Mesothelial cell of epicardium (in vitro differentiated cells): Measurements from ENCODE around the gene TADA1. TPM values are rescaled to one million over a fixed set of nuclear protein-coding genes. Genes with fewer than 3 reads are reported as not detected.

Experiments used
- DNase-seq, 2 experiments: peaks; one replicate each; pipeline ENCODE4 v3.0.0; 2021; ENCODE audit warnings: low spot score in 2 of 2; ENCODE audit not compliant: unreplicated experiment in 2 of 2
- H3K27ac Mint-ChIP-seq: 2 replicates; pipeline ENCODE4 v1.8.0; 2021; ENCODE audit warnings: mixed read lengths
- H3K27me3 Mint-ChIP-seq: 2 replicates; pipeline ENCODE4 v1.8.0; 2021; ENCODE audit warnings: low read depth, mixed read lengths
- H3K36me3 Mint-ChIP-seq: 2 replicates; pipeline ENCODE4 v1.8.0; 2021; ENCODE audit warnings: mixed read lengths
- H3K4me1 Mint-ChIP-seq: 2 replicates; pipeline ENCODE4 v1.8.0; 2021; ENCODE audit warnings: mixed read lengths
- H3K4me3 Mint-ChIP-seq: 2 replicates; pipeline ENCODE4 v1.8.0; 2021; ENCODE audit warnings: mild to moderate bottlenecking, moderate library complexity, mixed read lengths
- H3K9me3 Mint-ChIP-seq: 2 replicates; pipeline ENCODE4 v1.8.0; 2021; ENCODE audit warnings: mixed read lengths
- CTCF ChIP-seq: fragments of 200-600 bp; sonication (generic); IDR thresholded peaks from one replicate; pipeline ENCODE4 v1.5.0; 2021; ENCODE audit warnings: antibody characterized with exemption; ENCODE audit not compliant: unreplicated experiment
- total RNA-seq: library from RNA; stranded (reverse); gene quantifications from 3 replicates; pipeline ENCODE4 v1.2.1, GENCODE V29; 2021

TADA1 gene
- total RNA-seq, 1 donor from 2014 or later, result 17.4 TPM

- peak overlapping the region; percentile 85 for H3K27ac Mint-ChIP-seq
- H3K27me3 Mint-ChIP-seq, result no peaks in the 10 kb centered on the region
- H3K36me3 Mint-ChIP-seq, result peaks cover 38% of the 10 kb centered on the region
- no peaks in the 10 kb centered on the region for H3K9me3 Mint-ChIP-seq
- TF ChIP-seq CTCF, result no peak
- no peak overlapping the region for H3K4me3 Mint-ChIP-seq
- H3K4me1 Mint-ChIP-seq, result peaks cover 37% of the 10 kb centered on the region
- DNase-seq, result no peak
These were observed 32.1 kb downstream of the TADA1 start for GRCh38 chr1:166843769-166844596.

- H3K4me1 Mint-ChIP-seq, result peaks cover 43% of the 10 kb centered on the region
These were observed 32.7 kb downstream of the TADA1 start for GRCh38 chr1:166843322-166843721.

DNA sequence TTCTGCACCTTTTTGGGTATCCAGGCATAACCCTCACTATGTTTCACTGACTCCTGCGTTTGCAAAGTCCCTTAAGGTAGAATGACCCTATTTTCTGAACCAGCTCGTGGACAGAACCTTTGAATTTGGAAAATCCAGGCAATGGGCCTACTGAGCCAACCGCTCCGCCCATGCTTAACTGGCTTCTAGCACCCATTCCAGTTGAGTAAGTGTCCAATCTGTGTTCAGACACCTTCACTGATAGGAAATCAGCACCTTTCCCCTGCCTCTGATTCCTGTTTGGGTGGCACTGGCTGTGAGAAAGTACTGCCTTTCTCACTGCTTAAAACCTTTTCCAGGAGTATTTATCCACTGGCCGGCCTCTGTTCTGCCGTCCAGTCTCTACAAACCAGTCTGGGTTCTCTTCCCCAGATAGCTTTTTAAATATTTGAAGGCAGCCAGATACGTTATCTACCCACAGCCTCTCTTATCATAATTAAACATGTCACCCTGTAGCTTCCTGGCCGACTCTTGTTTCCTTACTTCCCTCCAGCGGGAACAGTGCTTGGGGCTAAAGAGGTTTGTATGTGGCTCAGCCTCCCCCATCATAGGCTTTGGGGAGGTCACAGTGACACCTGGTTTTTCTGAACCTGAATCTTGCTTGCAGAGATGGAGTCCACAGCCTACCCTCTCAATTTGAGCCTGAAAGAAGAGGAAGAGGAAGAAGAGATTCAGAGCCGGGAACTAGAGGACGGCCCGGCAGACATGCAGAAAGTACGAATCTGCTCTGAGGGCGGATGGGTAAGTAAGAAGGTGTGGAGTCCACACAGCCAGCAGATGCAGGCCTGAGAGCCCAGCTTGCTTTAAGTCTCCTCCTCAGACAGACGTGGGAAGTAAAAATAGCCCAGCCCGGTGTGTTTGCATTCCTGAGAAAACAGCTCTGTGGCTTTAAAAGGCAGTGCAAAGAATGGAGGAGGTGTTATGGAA is 35.5 kb downstream of the TADA1 start:
- Mint-ChIP-seq H3K9me3 (no peaks in the 10 kb centered on the region), H3K27me3 (peaks cover 2% of the 10 kb centered on the region), H3K4me3 (peak overlapping the region; percentile 78), H3K4me1 (peaks cover 45% of the 10 kb centered on the region), H3K27ac (peak overlapping the region; percentile 80), H3K36me3 (peaks cover 14% of the 10 kb centered on the region)
- no peak for TF ChIP-seq CTCF
- DNase-seq, result no peak

More at GRCh38 chr1:166843322-166843721, 32.7 kb downstream of the TADA1 start:
- Mint-ChIP-seq H3K4me3 (no peak overlapping the region), H3K36me3 (peaks cover 34% of the 10 kb centered on the region), H3K27me3 (no peaks in the 10 kb centered on the region), H3K9me3 (no peaks in the 10 kb centered on the region), H3K27ac (peak overlapping the region; percentile 85)
- TF ChIP-seq CTCF, result no peak
- no peak for DNase-seq

- Mint-ChIP-seq H3K27ac (peak overlapping the region; percentile 80), H3K4me3 (peak overlapping the region; percentile 78), H3K27me3 (peaks cover 4% of the 10 kb centered on the region), H3K4me1 (peaks cover 44% of the 10 kb centered on the region), H3K9me3 (peaks cover 2% of the 10 kb centered on the region), H3K36me3 (peaks cover 13% of the 10 kb centered on the region)
- TF ChIP-seq CTCF, result no peak
- peak; percentile 35 to 48 for DNase-seq
These were observed 36.3 kb downstream of the TADA1 start for GRCh38 chr1:166839600-166840308.
